ENCODE measurements around the gene IGF2.
A peak's percentile ranks its signal among the peaks of the same experiment; 100 is the strongest.

Gene IGF2

DNA sequence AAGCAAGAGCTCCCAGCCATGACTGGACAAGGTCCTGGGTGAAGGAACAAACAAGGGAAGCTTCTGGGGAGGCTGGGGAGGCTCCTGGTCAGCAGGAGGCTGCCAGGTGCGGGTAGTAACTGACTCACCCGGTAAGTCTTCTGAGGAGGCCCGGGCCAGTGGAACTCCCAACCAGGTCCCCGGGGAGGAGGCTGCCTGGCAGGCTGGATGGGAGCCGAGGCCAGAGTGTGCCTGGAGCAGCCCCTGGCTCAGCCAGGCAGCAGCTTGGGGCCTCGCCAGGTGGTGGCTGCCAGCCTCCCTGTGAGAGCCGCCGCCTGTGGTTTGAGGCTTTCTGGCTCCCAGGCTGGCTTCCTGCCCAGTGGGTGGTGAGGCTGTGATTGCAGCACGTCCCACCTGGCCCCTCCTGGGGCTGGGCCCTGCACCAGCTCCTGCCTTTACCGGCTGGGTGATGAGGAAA is 46.2 kb downstream of the IGF2 start:
- peak in 1 of 2 donors; percentile 28 for DNase-seq (ENCODE audit: low read depth in 2 of 2)

GRCh38 chr11:2092464-2092910 is 46.7 kb downstream of the IGF2 start:
- no peak for DNase-seq (ENCODE audit: low read depth in 2 of 2)

GRCh38 chr11:2091786-2092463 is 47.3 kb downstream of the IGF2 start:
- DNase-seq (ENCODE audit: low read depth in 2 of 2) = no peak

- DNase-seq (ENCODE audit: low read depth in 2 of 2) = no peak
Measured at GRCh38 chr11:2091112-2091746, 48.0 kb downstream of the IGF2 start.

GRCh38 chr11:2090172-2091111 is 48.7 kb downstream of the IGF2 start:
- no peak for DNase-seq (ENCODE audit: low read depth in 2 of 2)

DNA sequence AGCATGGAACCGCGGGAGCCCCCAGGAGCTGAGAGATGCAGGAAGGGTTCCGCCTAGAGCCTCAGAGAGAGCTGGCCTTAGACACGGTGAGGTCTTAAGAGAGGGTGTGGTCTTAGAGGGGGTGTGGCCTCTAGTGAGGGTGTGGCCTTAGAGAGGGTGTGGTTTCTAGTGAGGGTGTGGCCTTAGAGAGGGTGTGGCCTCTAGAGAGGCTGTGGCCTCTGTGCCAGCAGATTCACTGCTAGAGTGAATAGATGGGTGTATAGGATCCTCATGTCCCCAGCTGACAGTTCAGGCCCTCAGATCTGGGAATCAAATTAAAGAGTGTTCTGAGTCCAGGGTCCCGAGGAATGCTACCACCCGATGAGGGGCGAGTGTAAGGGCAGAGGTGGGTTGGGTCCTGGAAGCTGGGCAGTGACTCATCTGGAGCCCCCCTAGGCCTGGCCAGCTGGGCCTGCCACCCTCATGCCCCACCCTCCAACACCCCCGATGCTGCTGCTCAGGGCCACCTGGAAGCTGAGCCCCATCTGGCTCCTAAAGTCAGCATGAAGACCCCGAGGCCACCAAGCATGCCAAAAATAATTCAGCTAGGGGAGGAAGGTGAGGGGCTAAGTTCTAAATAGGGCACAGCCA is 49.5 kb downstream of the IGF2 start:
- DNase-seq (ENCODE audit: low read depth in 2 of 2) = no peak

GRCh38 chr11:2088746-2089535 is 50.2 kb downstream of the IGF2 start:
- no peak for DNase-seq (ENCODE audit: low read depth in 2 of 2)

DNA sequence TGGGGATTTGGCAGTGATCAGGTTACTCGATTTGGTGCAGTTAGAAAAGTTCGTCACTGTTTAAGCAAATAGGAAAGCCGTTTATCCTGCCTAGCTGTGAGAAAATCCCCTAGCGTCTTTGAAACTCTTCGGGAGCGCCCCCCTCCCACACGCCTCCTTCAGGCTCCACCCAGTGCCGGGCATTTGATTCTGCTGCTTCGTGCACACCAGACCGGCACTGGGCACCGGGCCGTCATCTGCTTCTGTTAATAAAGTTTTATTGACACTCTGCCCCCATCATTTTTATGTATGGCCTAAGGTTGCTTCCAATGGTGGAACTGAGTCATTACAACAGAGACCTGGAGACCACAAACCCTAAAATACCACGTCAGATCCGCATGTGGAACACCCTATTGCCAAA is 50.9 kb downstream of the IGF2 start:
- no peak for DNase-seq (ENCODE audit: low read depth in 2 of 2)

DNA sequence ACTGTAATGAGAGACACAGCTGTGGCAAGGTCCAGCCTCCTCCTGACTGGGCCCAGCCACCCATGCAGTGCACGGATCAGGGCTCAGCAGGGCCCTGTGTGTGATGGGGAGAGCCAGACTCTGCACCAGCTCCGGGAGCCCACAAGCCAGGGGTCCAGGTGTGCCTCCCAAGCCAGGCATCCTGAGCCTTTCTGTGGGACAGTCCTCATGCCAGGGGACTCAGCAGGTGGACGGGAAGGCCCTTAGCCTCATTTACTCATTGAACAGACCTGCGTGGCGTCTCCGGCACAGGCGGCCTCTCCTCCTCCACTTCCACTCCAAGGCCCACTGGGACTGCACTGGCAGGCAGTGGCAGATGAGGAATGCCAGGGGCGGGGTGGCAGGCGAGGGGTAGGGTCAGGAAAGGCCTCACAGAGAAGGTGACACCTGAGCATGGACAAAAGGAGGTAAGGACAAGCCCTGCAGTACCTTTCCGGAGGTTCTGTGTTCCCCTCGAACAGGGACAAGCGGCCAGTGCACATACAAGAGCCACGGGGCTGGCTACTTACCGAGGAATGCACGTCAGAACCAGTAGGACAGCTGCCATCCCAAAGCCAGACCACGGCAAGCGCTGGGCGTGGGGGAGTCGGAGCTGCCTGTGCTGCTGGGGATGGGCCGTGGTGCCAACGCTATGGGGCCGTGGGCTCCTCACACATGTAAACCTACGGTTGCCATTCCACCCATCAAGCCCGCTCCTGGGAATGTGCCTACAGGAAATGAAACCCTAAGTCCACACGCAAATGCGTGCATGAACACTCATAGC is 52.7 kb downstream of the IGF2 start:
- no peak for DNase-seq (ENCODE audit: low read depth in 2 of 2)

GRCh38 chr11:2085251-2086066 is 53.7 kb downstream of the IGF2 start:
- DNase-seq (ENCODE audit: low read depth in 2 of 2) = no peak

- DNase-seq (ENCODE audit: low read depth in 2 of 2) = no peak
Measured at GRCh38 chr11:2084721-2085120, 54.5 kb downstream of the IGF2 start.

All from stimulated activated CD8-positive, alpha-beta memory T cell treated with anti-CD3 and anti-CD28 coated beads, Interleukin-15, amount 100 ng/mL, for 4 hours (primary cell).